Osteocyte (in vitro differentiated cells): ENCODE measurements around the gene M1AP. TPM values are rescaled to one million over a fixed set of nuclear protein-coding genes. Genes with fewer than 3 reads are reported as not detected.

Experiments
- DNase-seq: peaks from one replicate; pipeline ENCODE4 v3.0.0; 2021; ENCODE audit warnings: mixed read lengths; ENCODE audit not compliant: unreplicated experiment; ENCODE audit errors: extremely low spot score
- H3K27ac Mint-ChIP-seq: one replicate; pipeline ENCODE4 v1.8.0; 2021; ENCODE audit warnings: mild to moderate bottlenecking, mixed read lengths; ENCODE audit not compliant: unreplicated experiment
- H3K27me3 Mint-ChIP-seq: one replicate; pipeline ENCODE4 v1.8.0; 2021; ENCODE audit warnings: mixed read lengths; ENCODE audit not compliant: unreplicated experiment
- H3K36me3 Mint-ChIP-seq: one replicate; pipeline ENCODE4 v1.8.0; 2021; ENCODE audit warnings: mixed read lengths; ENCODE audit not compliant: unreplicated experiment
- H3K4me1 Mint-ChIP-seq: one replicate; pipeline ENCODE4 v1.8.0; 2021; ENCODE audit warnings: mixed read lengths; ENCODE audit not compliant: unreplicated experiment
- H3K4me3 Mint-ChIP-seq: one replicate; pipeline ENCODE4 v1.8.0; 2021; ENCODE audit warnings: mild to moderate bottlenecking, moderate library complexity, mixed read lengths; ENCODE audit not compliant: unreplicated experiment
- H3K9me3 Mint-ChIP-seq: one replicate; pipeline ENCODE4 v1.8.0; 2021; ENCODE audit warnings: mixed read lengths; ENCODE audit not compliant: unreplicated experiment
- total RNA-seq: library from RNA; stranded (reverse); gene quantifications from 2 replicates; pipeline ENCODE4 v1.2.1, GENCODE V29; 2021
- TF ChIP-seq, protein P1 (sequence below): fragments of 200-600 bp; sonication (generic); IDR thresholded peaks from 2 replicates; pipeline ENCODE4 v1.5.0; 2021; ENCODE audit warnings: antibody characterized with exemption, mild to moderate bottlenecking, moderate library complexity

Gene M1AP
- total RNA-seq, 1 donor from 2014 or later = not detected

DNA sequence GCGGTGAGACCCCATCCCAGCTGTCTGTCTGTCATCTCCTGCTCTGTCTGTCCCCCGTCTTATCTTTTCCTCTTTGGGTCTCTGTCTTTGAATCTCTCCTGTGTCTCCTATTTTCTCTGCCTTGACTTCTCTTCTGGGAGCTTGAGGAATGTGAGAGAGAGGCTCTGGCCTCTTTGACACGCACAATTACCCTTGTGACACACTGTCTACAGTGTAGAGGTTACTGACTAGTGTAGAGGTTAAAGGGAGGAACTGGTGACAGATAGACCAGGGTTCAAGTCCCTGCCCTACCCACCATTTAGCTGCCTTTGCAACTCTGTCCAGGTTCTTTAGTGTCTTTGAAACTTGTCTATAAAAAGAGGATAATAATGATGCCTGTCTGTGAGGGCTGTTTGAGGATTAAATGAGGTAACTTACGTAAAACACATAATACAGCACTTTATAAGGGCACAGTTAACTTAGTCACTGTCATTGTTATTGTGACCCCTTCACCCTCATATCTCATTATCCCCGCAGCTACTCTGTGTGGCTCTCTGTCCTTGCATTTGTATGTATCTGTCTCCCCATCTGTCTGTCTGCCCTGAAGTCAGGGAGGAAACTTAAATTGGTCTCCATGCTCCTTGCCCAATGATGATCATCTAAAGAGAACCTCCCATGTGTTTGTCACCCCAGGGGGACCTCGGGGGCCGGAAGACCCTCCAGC, 25.8 kb upstream of the M1AP start:
- no peak overlapping the region for H3K27ac Mint-ChIP-seq
- H3K4me1 Mint-ChIP-seq = no peaks in the 10 kb centered on the region
- peaks cover 18% of the 10 kb centered on the region for H3K36me3 Mint-ChIP-seq
- DNase-seq = no peak
- no peak overlapping the region for H3K4me3 Mint-ChIP-seq
- TF ChIP-seq, protein P1, sequence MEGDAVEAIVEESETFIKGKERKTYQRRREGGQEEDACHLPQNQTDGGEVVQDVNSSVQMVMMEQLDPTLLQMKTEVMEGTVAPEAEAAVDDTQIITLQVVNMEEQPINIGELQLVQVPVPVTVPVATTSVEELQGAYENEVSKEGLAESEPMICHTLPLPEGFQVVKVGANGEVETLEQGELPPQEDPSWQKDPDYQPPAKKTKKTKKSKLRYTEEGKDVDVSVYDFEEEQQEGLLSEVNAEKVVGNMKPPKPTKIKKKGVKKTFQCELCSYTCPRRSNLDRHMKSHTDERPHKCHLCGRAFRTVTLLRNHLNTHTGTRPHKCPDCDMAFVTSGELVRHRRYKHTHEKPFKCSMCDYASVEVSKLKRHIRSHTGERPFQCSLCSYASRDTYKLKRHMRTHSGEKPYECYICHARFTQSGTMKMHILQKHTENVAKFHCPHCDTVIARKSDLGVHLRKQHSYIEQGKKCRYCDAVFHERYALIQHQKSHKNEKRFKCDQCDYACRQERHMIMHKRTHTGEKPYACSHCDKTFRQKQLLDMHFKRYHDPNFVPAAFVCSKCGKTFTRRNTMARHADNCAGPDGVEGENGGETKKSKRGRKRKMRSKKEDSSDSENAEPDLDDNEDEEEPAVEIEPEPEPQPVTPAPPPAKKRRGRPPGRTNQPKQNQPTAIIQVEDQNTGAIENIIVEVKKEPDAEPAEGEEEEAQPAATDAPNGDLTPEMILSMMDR = no peak
- no peaks in the 10 kb centered on the region for H3K27me3 Mint-ChIP-seq
- H3K9me3 Mint-ChIP-seq = no peaks in the 10 kb centered on the region

DNA sequence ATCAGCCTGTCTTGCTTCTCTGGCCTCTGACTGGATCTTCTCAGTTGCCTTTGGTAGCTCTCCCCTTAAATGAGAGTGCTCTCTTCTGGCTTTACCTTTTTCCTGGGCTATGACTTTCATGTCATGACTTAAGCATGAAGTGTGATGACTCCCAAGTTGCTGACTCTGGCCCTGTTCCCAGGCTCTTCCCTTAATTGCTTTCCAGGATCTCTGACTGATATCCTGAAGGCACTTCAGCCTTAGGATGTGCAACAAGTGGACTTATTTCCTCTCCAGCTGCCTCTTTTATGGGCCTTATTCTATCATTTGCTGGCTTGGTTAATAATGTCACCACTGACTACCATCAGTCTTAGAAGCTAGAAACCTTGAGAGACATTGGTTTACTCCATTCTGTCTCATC, 23.3 kb upstream of the M1AP start:
- DNase-seq = no peak
- no peak overlapping the region for H3K4me3 Mint-ChIP-seq
- H3K27ac Mint-ChIP-seq = no peak overlapping the region
- H3K4me1 Mint-ChIP-seq = no peaks in the 10 kb centered on the region
- H3K9me3 Mint-ChIP-seq = no peaks in the 10 kb centered on the region
- TF ChIP-seq, protein P1 = no peak
- peaks cover 7% of the 10 kb centered on the region for H3K36me3 Mint-ChIP-seq
- no peaks in the 10 kb centered on the region for H3K27me3 Mint-ChIP-seq

DNA sequence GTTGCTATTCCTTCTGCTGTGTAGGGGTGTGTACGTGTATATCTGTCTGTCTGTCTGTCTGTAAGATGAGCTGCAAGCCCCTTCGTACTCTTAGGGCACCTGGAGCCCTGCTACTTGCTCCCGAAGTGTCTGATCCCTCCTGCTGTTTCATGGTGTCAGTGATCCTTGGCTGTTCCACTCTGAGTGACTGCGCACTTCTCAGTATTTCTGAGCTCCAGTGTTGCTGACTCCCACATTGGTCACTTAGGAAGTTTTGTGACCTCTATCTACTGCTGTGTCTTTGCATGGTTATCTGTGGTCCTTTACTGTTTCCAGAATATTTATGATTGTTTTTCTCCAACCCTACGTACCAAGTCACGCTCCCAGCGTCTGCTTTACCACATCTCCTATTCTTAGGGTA, 22.1 kb upstream of the M1AP start:
- Mint-ChIP-seq H3K4me1 (no peaks in the 10 kb centered on the region), H3K27me3 (no peaks in the 10 kb centered on the region), H3K27ac (no peak overlapping the region), H3K9me3 (no peaks in the 10 kb centered on the region), H3K36me3 (no peaks in the 10 kb centered on the region), H3K4me3 (no peak overlapping the region)
- TF ChIP-seq, protein P1 = no peak
- no peak for DNase-seq

DNA sequence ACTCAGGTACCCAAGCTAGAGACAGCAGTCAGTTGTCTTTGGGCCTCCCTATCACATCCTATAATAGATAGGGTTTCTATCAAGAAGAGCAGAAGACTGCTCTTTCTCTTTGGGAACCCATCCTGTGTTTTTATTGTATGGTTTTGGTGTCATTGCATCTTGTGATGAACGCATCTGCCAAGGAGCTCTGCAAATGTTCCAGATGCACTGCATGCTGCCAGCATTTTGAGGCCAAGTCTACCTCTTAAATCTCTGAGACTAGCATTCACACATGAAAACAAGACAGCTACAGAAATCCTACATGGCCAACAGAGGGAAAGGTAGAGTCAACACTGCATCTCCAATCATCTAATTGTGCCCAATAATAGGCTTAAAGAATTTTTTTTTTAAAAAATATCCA, 20.0 kb upstream of the M1AP start:
- H3K4me1 Mint-ChIP-seq = no peaks in the 10 kb centered on the region
- TF ChIP-seq, protein P1 = no peak
- H3K27ac Mint-ChIP-seq = no peak overlapping the region
- H3K36me3 Mint-ChIP-seq = no peaks in the 10 kb centered on the region
- no peaks in the 10 kb centered on the region for H3K27me3 Mint-ChIP-seq
- no peak overlapping the region for H3K4me3 Mint-ChIP-seq
- no peaks in the 10 kb centered on the region for H3K9me3 Mint-ChIP-seq
- DNase-seq = no peak

DNA sequence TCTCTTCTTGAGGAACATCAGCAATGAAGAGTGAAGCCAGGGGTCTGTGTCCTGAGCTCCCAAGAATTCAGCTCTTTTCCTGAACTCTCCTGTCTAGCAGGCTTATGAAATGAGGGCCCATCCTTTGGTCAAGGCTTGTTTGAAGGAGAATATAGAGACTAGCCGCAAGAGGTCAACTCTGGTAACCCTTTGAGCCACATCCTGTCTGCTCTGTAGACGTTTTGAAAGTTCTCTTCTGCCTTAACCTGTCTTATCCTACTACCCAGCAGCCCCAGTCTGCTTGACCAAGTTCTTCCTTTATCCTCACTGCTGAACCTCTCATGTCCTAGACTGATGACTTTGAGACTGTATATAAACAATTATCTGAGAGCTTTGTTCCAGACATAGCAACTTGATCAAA, 11.3 kb upstream of the M1AP start:
- TF ChIP-seq, protein P1 = no peak
- peaks cover 2% of the 10 kb centered on the region for H3K36me3 Mint-ChIP-seq
- H3K4me3 Mint-ChIP-seq = no peak overlapping the region
- peaks cover 5% of the 10 kb centered on the region for H3K4me1 Mint-ChIP-seq
- H3K9me3 Mint-ChIP-seq = no peaks in the 10 kb centered on the region
- no peak for DNase-seq
- H3K27me3 Mint-ChIP-seq = no peaks in the 10 kb centered on the region
- no peak overlapping the region for H3K27ac Mint-ChIP-seq
